Hepatocyte (in vitro differentiated cells): ENCODE data around the gene NR5A1.

Experiments
- CTCF ChIP-seq: fragments of 200-600 bp; sonication (generic); IDR thresholded peaks from 2 replicates; pipeline ENCODE4 v1.5.1; 2016; ENCODE audit warnings: antibody characterized with exemption, mild to moderate bottlenecking; ENCODE audit not compliant: poor library complexity
- EZH2 ChIP-seq: fragments of 200-600 bp; sonication (generic); IDR thresholded peaks from 2 replicates; pipeline ENCODE4 v1.6.1; 2016; ENCODE audit warnings: antibody characterized with exemption, mild to moderate bottlenecking, borderline replicate concordance

- TF ChIP-seq CTCF: no peak
- no peak for TF ChIP-seq EZH2
Observed at GRCh38 chr9:124485201-124485600, 22.0 kb downstream of the NR5A1 start.
